Measurements from ENCODE around the gene ERV3-1. TPM values are rescaled to one million over a fixed set of nuclear protein-coding genes. Genes with fewer than 3 reads are reported as not detected.
"Not testable (repeated sequence)": the region's sequence is repeated elsewhere in the genome, so short reads cannot be mapped to it uniquely, and the experiment has no call there.

The ERV3-1 gene
- total RNA-seq, 1 experiment from 2014 or later, result 7.2 TPM

DNA sequence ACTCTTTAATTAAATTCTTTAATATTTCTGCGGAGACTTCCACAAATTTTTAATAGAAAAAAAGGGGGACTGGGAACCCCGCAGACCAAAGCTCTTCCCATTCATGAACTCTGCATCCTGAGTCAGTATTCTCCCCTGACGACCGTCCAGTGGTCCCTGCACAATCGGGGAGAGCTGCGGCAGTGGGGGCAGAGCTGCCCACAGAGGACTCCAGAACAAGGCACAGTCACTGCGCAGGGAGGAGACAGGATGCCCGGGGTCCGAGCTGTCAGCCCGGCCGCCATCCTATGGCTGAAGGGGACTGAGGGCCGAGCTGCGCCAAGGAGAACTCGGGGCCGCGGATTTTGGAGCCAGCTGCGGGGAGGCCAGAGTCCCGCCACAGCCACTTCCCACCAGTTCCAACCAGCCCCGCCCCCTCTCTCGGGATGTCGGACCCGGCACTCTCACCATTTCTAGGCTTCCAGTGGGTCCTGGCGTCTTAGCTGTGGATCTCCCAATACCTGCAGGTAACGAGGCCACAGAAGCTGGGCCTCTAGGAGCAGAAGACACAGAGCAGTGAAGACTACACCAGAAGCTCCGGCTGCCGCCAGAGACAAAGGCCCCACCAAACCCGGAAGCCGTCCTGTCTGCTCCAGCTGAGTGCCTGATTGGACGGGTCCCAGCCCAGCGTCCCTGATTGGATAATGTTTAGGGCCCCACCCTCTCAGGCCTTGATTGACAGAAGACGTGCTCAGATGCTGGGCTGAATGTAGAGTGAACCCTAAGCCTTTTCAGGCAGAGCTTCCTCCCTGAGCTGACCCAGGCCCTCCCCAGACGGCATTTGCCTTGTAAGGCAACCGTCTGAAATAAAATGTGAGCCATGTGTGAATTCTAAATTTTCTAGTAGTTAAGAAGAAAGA, at the start of gene ERV3-1 (continued):
- TF ChIP-seq, protein P1, sequence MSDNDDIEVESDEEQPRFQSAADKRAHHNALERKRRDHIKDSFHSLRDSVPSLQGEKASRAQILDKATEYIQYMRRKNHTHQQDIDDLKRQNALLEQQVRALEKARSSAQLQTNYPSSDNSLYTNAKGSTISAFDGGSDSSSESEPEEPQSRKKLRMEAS (IDR thresholded peaks at IDR 0.05), result no peak
- TF ChIP-seq POLR2A (IDR thresholded peaks at IDR 0.05; ENCODE audit: borderline replicate concordance, extremely low read depth, insufficient read depth, insufficient read length) (peak; percentile 64), JUND (IDR thresholded peaks at IDR 0.05) (no peak), TCF7L2 (IDR thresholded peaks at IDR 0.05; ENCODE audit: borderline replicate concordance, extremely low read depth, insufficient read depth, insufficient read length) (no peak), EZH2phosphoT487 (IDR thresholded peaks at IDR 0.05; ENCODE audit: borderline replicate concordance) (no peak)
- TF ChIP-seq, protein P2, sequence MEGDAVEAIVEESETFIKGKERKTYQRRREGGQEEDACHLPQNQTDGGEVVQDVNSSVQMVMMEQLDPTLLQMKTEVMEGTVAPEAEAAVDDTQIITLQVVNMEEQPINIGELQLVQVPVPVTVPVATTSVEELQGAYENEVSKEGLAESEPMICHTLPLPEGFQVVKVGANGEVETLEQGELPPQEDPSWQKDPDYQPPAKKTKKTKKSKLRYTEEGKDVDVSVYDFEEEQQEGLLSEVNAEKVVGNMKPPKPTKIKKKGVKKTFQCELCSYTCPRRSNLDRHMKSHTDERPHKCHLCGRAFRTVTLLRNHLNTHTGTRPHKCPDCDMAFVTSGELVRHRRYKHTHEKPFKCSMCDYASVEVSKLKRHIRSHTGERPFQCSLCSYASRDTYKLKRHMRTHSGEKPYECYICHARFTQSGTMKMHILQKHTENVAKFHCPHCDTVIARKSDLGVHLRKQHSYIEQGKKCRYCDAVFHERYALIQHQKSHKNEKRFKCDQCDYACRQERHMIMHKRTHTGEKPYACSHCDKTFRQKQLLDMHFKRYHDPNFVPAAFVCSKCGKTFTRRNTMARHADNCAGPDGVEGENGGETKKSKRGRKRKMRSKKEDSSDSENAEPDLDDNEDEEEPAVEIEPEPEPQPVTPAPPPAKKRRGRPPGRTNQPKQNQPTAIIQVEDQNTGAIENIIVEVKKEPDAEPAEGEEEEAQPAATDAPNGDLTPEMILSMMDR (IDR thresholded peaks at IDR 0.05 in 2 of 3, conservative IDR thresholded peaks at IDR 0.05 in 1 of 3; ENCODE audit: borderline replicate concordance in 1 of 3, insufficient read depth in 1 of 3, low read depth in 2 of 3, low read length in 2 of 3), result no peak

DNA sequence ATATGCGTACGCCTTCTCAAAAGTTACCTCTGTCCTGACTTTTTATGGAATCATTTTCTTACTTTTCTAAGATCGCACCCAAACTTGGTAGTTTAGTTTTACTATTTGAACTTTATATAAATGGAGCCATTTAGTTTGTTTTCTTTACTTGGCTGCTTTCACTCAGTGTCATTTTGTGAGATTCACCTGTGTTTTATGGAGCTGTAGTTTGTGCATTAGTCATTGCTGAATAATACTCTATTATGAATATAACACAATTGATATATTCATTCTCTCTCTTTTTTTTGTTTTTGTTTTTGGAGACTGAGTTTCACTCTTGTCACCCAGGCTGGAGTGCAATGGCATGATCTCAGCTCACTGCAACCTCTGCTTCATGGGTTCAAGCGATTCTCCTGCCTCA, 49.3 kb upstream of the ERV3-1 start:
- H3K36me3 ChIP-seq (ENCODE audit: control insufficient read depth in 1 of 2, insufficient read depth in 2 of 2, low read length in 2 of 2); DNase-seq (ENCODE audit: low read depth, low spot score); CTCF ChIA-PET; H3K79me2 ChIP-seq (ENCODE audit: insufficient read depth, low read length); ATAC-seq; BruUV-seq (replicated peaks); H3K4me1 ChIP-seq (ENCODE audit: control insufficient read depth in 1 of 2, insufficient read depth in 2 of 2, low read length in 2 of 2); RAD21 ChIA-PET (ENCODE audit: low non-redundant PET in 1 of 2, low total read pairs in 2 of 2, uncharacterized antibody in 2 of 2, unreplicated experiment in 2 of 2); H3K9me2 ChIP-seq (ENCODE audit: insufficient read depth); POLR2A ChIA-PET; H3K4me3 ChIP-seq (replicated peaks in 1 of 2; ENCODE audit: low read depth in 1 of 2, low read length in 2 of 2); H3K9me3 ChIP-seq (ENCODE audit: control insufficient read depth in 1 of 2, insufficient read depth in 1 of 2, low read depth in 1 of 2, low read length in 2 of 2); H3K27ac ChIP-seq (ENCODE audit: low read depth, low read length); intact Hi-C loops (cut with micrococcal nuclease); H3K4me2 ChIP-seq (ENCODE audit: low read length); H3K9ac ChIP-seq (ENCODE audit: low read length); H2AFZ ChIP-seq (ENCODE audit: low read depth, low read length, poor library complexity, severe bottlenecking); H3K27me3 ChIP-seq (ENCODE audit: insufficient read depth, low read length); H4K20me1 ChIP-seq (ENCODE audit: insufficient read depth): not testable (repeated sequence)

DNA sequence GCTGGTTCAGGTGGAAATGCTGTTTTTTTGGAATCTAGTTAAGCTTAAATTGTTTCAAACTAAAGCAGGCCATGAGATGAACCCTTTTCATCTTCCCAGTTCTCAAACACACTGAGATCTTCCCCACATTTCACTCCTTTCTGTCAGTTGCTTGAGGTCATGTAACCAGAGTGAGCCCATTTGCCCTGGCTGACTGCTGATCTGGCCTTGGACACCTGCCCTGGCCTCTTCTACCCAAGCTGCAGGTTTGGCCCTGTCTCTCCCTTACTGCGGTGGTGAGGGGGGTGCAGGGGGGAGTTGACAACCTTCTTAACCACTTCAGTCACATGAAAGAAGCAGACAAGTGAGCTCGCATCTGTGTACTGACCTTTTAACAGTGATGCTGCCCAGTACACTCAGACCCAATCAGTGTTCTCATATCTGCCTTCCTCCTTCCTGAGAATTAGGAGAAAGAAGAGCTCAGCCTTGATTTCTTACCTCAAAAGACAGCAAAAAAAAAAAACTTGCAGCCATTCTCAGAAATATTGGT, 48.0 kb upstream of the ERV3-1 start:
- RAD21 ChIA-PET (ENCODE audit: low non-redundant PET in 1 of 2, low total read pairs in 2 of 2, uncharacterized antibody in 2 of 2, unreplicated experiment in 2 of 2); H3K79me2 ChIP-seq (ENCODE audit: insufficient read depth, low read length); H2AFZ ChIP-seq (ENCODE audit: low read depth, low read length, poor library complexity, severe bottlenecking); CTCF ChIA-PET; H4K20me1 ChIP-seq (ENCODE audit: insufficient read depth); H3K9me3 ChIP-seq (ENCODE audit: control insufficient read depth in 1 of 2, insufficient read depth in 1 of 2, low read depth in 1 of 2, low read length in 2 of 2); POLR2A ChIA-PET; H3K9ac ChIP-seq (ENCODE audit: low read length); H3K9me2 ChIP-seq (ENCODE audit: insufficient read depth); BruUV-seq (replicated peaks); H3K4me1 ChIP-seq (ENCODE audit: control insufficient read depth in 1 of 2, insufficient read depth in 2 of 2, low read length in 2 of 2); H3K27ac ChIP-seq (ENCODE audit: low read depth, low read length); DNase-seq (ENCODE audit: low read depth, low spot score); H3K27me3 ChIP-seq (ENCODE audit: insufficient read depth, low read length); H3K4me2 ChIP-seq (ENCODE audit: low read length); H3K36me3 ChIP-seq (ENCODE audit: control insufficient read depth in 1 of 2, insufficient read depth in 2 of 2, low read length in 2 of 2); H3K4me3 ChIP-seq (replicated peaks in 1 of 2; ENCODE audit: low read depth in 1 of 2, low read length in 2 of 2); intact Hi-C loops (cut with micrococcal nuclease); ATAC-seq: not testable (repeated sequence)

DNA sequence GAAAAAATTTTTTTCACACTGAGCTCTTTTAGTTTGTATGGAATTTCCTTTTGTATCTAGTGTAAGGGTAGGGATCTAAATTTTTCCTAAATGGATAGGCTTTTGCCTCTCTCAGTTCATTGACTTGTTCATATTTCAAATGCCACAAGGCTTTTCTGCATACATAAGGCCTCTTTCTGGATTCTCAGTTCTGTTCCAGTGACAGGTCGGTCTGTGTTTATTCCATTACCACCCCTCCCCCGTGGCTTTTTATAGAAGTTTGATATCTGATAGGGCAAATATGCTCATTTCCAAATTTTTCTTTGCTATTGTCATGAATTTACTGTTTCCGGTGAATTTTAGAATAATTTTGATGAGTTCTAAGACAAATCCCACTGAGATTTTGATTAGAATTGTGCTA, 45.2 kb upstream of the ERV3-1 start:
- DNase-seq (ENCODE audit: low read depth, low spot score); H3K36me3 ChIP-seq (ENCODE audit: control insufficient read depth in 1 of 2, insufficient read depth in 2 of 2, low read length in 2 of 2); H4K20me1 ChIP-seq (ENCODE audit: insufficient read depth); intact Hi-C loops (cut with micrococcal nuclease); H3K9me3 ChIP-seq (ENCODE audit: control insufficient read depth in 1 of 2, insufficient read depth in 1 of 2, low read depth in 1 of 2, low read length in 2 of 2); H3K4me3 ChIP-seq (replicated peaks in 1 of 2; ENCODE audit: low read depth in 1 of 2, low read length in 2 of 2); H3K27me3 ChIP-seq (ENCODE audit: insufficient read depth, low read length); ATAC-seq; H3K27ac ChIP-seq (ENCODE audit: low read depth, low read length); POLR2A ChIA-PET; H3K4me1 ChIP-seq (ENCODE audit: control insufficient read depth in 1 of 2, insufficient read depth in 2 of 2, low read length in 2 of 2); CTCF ChIA-PET; H3K9ac ChIP-seq (ENCODE audit: low read length); H3K9me2 ChIP-seq (ENCODE audit: insufficient read depth); RAD21 ChIA-PET (ENCODE audit: low non-redundant PET in 1 of 2, low total read pairs in 2 of 2, uncharacterized antibody in 2 of 2, unreplicated experiment in 2 of 2); H2AFZ ChIP-seq (ENCODE audit: low read depth, low read length, poor library complexity, severe bottlenecking); BruUV-seq (replicated peaks); H3K4me2 ChIP-seq (ENCODE audit: low read length); H3K79me2 ChIP-seq (ENCODE audit: insufficient read depth, low read length): not testable (repeated sequence)

Measured in HCT116 (cell line).